SJSA1 (cell line): Measurements from ENCODE around the gene SNX13. TPM values are rescaled to one million over a fixed set of nuclear protein-coding genes. Genes with fewer than 3 reads are reported as not detected.
A peak's percentile ranks its signal among the peaks of the same experiment; 100 is the strongest.

Source experiments
- DNase-seq, 2 experiments: peaks; one replicate each; pipeline ENCODE4 v3.0.0-alpha.2; 2015 to 2020; ENCODE audit warnings: low spot score in 2 of 2, low read depth in 1 of 2
- H3K27ac ChIP-seq: fragments of 250-450 bp; sonication (Bioruptor Pico); 2 replicates; pipeline ENCODE4 v1.5.1; 2020; ENCODE audit warnings: mild to moderate bottlenecking, moderate library complexity
- H3K27me3 ChIP-seq: fragments of 250-450 bp; sonication (Bioruptor Pico); replicated peaks from 2 replicates; pipeline ENCODE4 v1.5.1; 2020; ENCODE audit warnings: mild to moderate bottlenecking, moderate library complexity
- H3K36me3 ChIP-seq: fragments of 250-450 bp; sonication (Bioruptor Pico); 2 replicates; pipeline ENCODE4 v1.5.1; 2020; ENCODE audit warnings: mild to moderate bottlenecking
- H3K4me1 ChIP-seq: fragments of 250-450 bp; sonication (Bioruptor Pico); replicated peaks from 2 replicates; pipeline ENCODE4 v1.6.1; 2021; ENCODE audit warnings: mild to moderate bottlenecking
- H3K4me3 ChIP-seq: fragments of 250-450 bp; sonication (Bioruptor Pico); 2 replicates; pipeline ENCODE4 v1.5.1; 2020; ENCODE audit warnings: mild to moderate bottlenecking
- H3K9me3 ChIP-seq: fragments of 250-450 bp; sonication (Bioruptor Pico); replicated peaks from 2 replicates; pipeline ENCODE4 v1.5.1; 2020; ENCODE audit warnings: mild to moderate bottlenecking
- total RNA-seq: library from RNA; depleted of rRNA; stranded (reverse); fragments of >200 nt; shearing (Covaris generic); gene quantifications from 2 replicates; pipeline ENCODE4 v1.2.3, GENCODE V29; 2014

SNX13 gene
- total RNA-seq, 1 experiment from 2014 or later: 36.8 TPM

GRCh38 chr7:17939606-17940301, 540 bp downstream of the SNX13 start:
- peaks cover 19% of the 10 kb centered on the region for H3K4me1 ChIP-seq

GRCh38 chr7:17939211-17939605, 1.1 kb downstream of the SNX13 start:
- peaks cover 19% of the 10 kb centered on the region for H3K4me1 ChIP-seq
- H3K36me3 ChIP-seq: peaks cover 14% of the 10 kb centered on the region
- H3K4me3 ChIP-seq: peak overlapping the region; percentile 80
- peak in 1 of 2 experiments; percentile 35 for DNase-seq
- no peaks in the 10 kb centered on the region for H3K27me3 ChIP-seq
- no peak overlapping the region for H3K27ac ChIP-seq
- no peaks in the 10 kb centered on the region for H3K9me3 ChIP-seq

More at GRCh38 chr7:17939606-17940301, 540 bp downstream of the SNX13 start:
- Histone ChIP-seq H3K36me3 (peaks cover 12% of the 10 kb centered on the region), H3K4me3 (peak overlapping the region; percentile 80), H3K27me3 (no peaks in the 10 kb centered on the region), H3K27ac (peak overlapping the region; percentile 81), H3K9me3 (no peaks in the 10 kb centered on the region)
- peak; percentile 58 to 78 for DNase-seq

GRCh38 chr7:17937506-17938120, 2.7 kb downstream of the SNX13 start:
- no peak overlapping the region for H3K27ac ChIP-seq
- DNase-seq: no peak
- H3K4me1 ChIP-seq: peaks cover 19% of the 10 kb centered on the region
- H3K9me3 ChIP-seq: no peaks in the 10 kb centered on the region
- H3K27me3 ChIP-seq: no peaks in the 10 kb centered on the region
- peaks cover 14% of the 10 kb centered on the region for H3K36me3 ChIP-seq
- no peak overlapping the region for H3K4me3 ChIP-seq

DNA sequence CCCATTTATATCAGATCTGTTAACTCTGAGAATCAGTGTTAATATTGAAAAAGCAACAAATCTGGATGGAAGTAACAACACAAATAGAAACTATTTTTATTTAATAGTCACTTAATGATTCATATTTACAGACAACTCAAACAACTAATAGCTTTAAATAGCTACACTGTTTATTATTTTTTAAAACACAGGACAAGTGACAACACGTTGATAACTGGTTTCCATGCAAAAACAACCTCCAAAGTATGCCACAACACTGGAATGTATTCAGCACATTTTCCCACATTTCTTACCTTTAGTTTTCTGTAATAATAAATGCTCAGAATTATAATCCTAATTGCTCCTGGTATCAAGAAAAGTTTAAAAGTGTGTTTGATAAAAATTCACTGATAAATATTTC, 4.0 kb downstream of the SNX13 start:
- peaks cover 19% of the 10 kb centered on the region for H3K4me1 ChIP-seq
- DNase-seq: no peak
- no peaks in the 10 kb centered on the region for H3K27me3 ChIP-seq
- no peak overlapping the region for H3K4me3 ChIP-seq
- no peak overlapping the region for H3K27ac ChIP-seq
- H3K9me3 ChIP-seq: no peaks in the 10 kb centered on the region
- peaks cover 14% of the 10 kb centered on the region for H3K36me3 ChIP-seq

DNA sequence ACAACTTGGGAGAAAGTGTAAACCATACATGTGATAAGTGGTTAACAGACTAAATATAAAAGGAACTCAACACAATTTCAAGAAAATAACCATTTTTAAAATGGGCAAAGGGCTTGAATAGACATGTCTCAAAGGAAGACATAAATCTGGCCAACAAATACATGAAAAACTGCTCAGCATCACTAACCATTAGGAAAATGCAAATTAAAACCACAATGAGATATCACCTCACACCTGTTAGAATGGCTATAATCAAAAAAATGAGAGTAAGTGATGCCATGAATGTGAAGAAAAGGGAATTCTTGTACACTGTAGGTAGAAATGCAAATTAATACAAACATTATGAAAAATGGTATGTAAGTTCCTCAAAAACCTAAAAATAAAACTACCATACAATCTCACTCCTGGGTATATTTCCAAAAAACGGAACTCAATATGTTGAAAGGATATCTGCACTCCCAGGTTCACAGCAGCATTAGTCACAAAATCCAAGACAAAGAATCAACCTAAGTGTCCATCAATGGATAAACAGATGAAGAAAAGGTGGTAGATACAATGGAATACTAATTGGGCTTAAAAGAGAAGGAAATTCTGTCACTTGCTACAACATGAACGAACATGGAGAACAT, 5.6 kb downstream of the SNX13 start:
- H3K9me3 ChIP-seq: no peaks in the 10 kb centered on the region
- DNase-seq: no peak

GRCh38 chr7:17934094-17934493, 6.2 kb downstream of the SNX13 start:
- H3K36me3 ChIP-seq: peaks cover 5% of the 10 kb centered on the region; the same call in 1 of the 2 replicates
- H3K9me3 ChIP-seq: no peaks in the 10 kb centered on the region
- no peak for DNase-seq
- peaks cover 8% of the 10 kb centered on the region for H3K4me1 ChIP-seq
- H3K27me3 ChIP-seq: no peaks in the 10 kb centered on the region
- no peak overlapping the region for H3K27ac ChIP-seq
- no peak overlapping the region for H3K4me3 ChIP-seq

More for the DNA sequence above, 5.6 kb downstream of the SNX13 start:
- Histone ChIP-seq H3K4me1 (peaks cover 14% of the 10 kb centered on the region), H3K27me3 (no peaks in the 10 kb centered on the region), H3K4me3 (no peak overlapping the region), H3K36me3 (peaks cover 5% of the 10 kb centered on the region), H3K27ac (no peak overlapping the region)

DNA sequence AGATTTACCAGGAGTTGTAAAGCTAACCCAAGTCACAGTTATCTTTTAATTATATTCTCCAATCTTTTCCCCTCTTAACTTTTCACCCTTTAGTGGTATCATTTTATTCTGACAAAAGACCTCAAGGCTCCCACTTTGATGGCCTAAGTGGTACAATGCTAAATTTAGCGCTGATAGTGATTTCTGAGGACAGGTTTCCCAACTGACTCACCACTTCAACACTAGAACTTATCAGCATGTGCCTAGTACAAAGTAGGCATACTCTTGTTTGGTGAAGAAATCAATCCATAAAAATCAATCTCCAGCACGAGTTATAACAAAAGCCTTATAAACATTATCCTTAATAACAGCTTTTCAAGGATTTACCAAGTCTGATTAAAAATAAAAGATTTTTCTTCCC, 7.5 kb downstream of the SNX13 start:
- H3K27ac ChIP-seq: no peak overlapping the region
- H3K36me3 ChIP-seq: peaks cover 5% of the 10 kb centered on the region; the same call in 1 of the 2 replicates
- no peak for DNase-seq
- no peaks in the 10 kb centered on the region for H3K27me3 ChIP-seq
- no peak overlapping the region for H3K4me3 ChIP-seq
- no peaks in the 10 kb centered on the region for H3K9me3 ChIP-seq
- no peaks in the 10 kb centered on the region; the same call in 1 of the 2 replicates for H3K4me1 ChIP-seq

DNA sequence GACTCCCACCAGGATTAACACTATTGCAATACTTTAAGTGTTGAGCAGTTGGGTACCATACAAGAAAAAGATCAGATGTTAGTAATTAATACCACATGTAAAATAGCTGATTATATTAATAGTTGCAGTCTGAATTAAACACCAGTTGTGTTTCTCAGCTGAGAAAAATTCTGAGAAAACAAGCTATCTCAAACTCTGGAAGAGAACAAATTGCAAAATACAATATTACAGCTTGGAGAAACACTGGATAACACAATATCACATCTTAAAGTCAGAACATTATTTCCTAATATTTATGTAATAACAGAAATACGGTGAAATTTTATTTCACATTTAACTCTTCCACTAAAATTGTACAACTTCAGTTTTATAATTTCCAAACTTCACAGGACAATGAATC, 9.2 kb downstream of the SNX13 start:
- Histone ChIP-seq H3K4me3 (no peak overlapping the region), H3K27ac (no peak overlapping the region), H3K9me3 (no peaks in the 10 kb centered on the region), H3K27me3 (no peaks in the 10 kb centered on the region), H3K36me3 (peaks cover 5% of the 10 kb centered on the region; the same call in 1 of the 2 replicates), H3K4me1 (no peaks in the 10 kb centered on the region)
- no peak for DNase-seq

- H3K9me3 ChIP-seq: no peaks in the 10 kb centered on the region
- H3K27ac ChIP-seq: no peak overlapping the region
- H3K4me3 ChIP-seq: no peak overlapping the region
- DNase-seq: no peak
- H3K36me3 ChIP-seq: peaks cover 5% of the 10 kb centered on the region; the same call in 1 of the 2 replicates
- no peaks in the 10 kb centered on the region for H3K4me1 ChIP-seq
- H3K27me3 ChIP-seq: no peaks in the 10 kb centered on the region
These were observed 9.7 kb downstream of the SNX13 start for GRCh38 chr7:17930546-17930945.

GRCh38 chr7:17929647-17930395, 10.5 kb downstream of the SNX13 start:
- Histone ChIP-seq H3K4me1 (no peaks in the 10 kb centered on the region), H3K4me3 (no peak overlapping the region), H3K36me3 (peaks cover 3% of the 10 kb centered on the region; the same call in 1 of the 2 replicates), H3K27me3 (no peaks in the 10 kb centered on the region), H3K9me3 (no peaks in the 10 kb centered on the region), H3K27ac (no peak overlapping the region)
- no peak for DNase-seq

DNA sequence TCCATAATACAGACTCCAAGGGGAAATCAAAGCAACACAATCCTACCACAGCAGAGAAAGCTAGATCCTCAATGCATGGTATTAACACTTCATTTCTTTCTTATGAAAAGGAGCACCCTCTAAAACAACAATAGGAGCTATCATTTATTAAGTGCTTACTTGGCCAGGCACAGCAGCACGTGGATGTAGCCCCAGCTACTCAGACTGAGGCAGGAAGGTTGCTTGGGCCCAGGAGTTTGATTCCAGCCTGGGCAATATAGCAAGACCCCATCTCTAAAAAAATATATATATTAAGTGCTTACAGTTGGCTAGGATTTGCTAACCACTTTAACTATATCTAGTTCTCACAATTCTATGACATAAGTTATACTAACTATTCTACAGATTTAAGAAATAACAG, 12.2 kb downstream of the SNX13 start:
- no peaks in the 10 kb centered on the region for H3K4me1 ChIP-seq
- no peaks in the 10 kb centered on the region for H3K9me3 ChIP-seq
- no peak overlapping the region for H3K27ac ChIP-seq
- no peak overlapping the region for H3K4me3 ChIP-seq
- H3K36me3 ChIP-seq: no peaks in the 10 kb centered on the region
- H3K27me3 ChIP-seq: no peaks in the 10 kb centered on the region
- DNase-seq: no peak

GRCh38 chr7:17921857-17922416, 18.4 kb downstream of the SNX13 start:
- no peak overlapping the region for H3K27ac ChIP-seq
- H3K9me3 ChIP-seq: peaks cover 1% of the 10 kb centered on the region; the same call in 1 of the 2 replicates
- no peaks in the 10 kb centered on the region for H3K36me3 ChIP-seq
- no peak for DNase-seq
- no peaks in the 10 kb centered on the region for H3K4me1 ChIP-seq
- H3K27me3 ChIP-seq: no peaks in the 10 kb centered on the region
- H3K4me3 ChIP-seq: no peak overlapping the region

DNA sequence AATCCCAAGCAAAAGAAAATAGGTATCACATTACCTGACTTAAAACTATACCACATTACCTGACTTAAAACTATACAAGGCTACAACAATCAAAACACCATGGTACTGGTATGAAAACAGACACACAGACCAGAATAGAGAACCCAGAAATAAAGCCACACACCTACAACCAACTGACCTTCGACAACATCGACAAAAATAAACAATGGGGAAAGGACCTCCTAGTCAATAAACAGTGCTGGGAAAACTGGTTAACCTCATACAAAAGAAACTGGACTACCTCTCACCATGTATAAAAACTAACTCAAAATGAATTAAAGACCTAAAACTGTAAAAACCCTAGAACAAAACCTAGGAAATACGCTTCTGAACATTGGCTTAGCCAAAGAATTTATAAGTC, 22.5 kb downstream of the SNX13 start:
- no peak overlapping the region for H3K27ac ChIP-seq
- H3K4me3 ChIP-seq: no peak overlapping the region
- H3K4me1 ChIP-seq: no peaks in the 10 kb centered on the region
- no peaks in the 10 kb centered on the region for H3K27me3 ChIP-seq
- H3K36me3 ChIP-seq: no peaks in the 10 kb centered on the region
- DNase-seq: no peak
- H3K9me3 ChIP-seq: peaks cover 5% of the 10 kb centered on the region; the same call in 1 of the 2 replicates
